Measurements from ENCODE around the gene GLT8D1. TPM values are rescaled to one million over a fixed set of nuclear protein-coding genes. Genes with fewer than 3 reads are reported as not detected.

GLT8D1 gene
- total and polyA plus RNA-seq, 2 donors: 46.3 to 129 TPM

GRCh38 chr3:52722491-52722890 lies 16.9 kb upstream of the GLT8D1 start:
- no peaks in the 10 kb centered on the region for H3K36me3 ChIP-seq (ENCODE audit: insufficient read depth)
- no peak overlapping the region for H3K27ac ChIP-seq (ENCODE audit: low read depth)
- H3K4me3 ChIP-seq (ENCODE audit: low read depth, low read length): no peak overlapping the region
- no peak for DNase-seq (ENCODE audit: extremely low spot score)
- 97% methylated on average over 7 of the region's 7 CpGs for WGBS
- no peaks in the 10 kb centered on the region for H3K4me1 ChIP-seq (ENCODE audit: insufficient read depth)

DNA sequence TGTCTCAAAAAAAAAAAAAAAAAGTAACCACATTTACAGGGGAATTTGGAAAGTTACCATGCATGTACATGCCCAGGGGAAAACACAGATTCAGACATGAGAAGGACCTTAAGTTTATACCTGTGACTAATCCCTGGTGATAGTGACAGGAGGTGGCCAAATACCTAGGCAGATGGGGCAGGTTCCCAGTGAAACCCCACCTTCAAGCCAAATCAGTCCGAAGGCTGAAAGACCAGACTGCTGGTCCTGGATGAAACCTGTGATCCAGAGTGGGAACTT lies 16.1 kb upstream of the GLT8D1 start:
- Histone ChIP-seq H3K4me3 (ENCODE audit: low read depth, low read length) (no peak overlapping the region), H3K27ac (ENCODE audit: low read depth) (no peak overlapping the region), H3K36me3 (ENCODE audit: insufficient read depth) (no peaks in the 10 kb centered on the region), H3K4me1 (ENCODE audit: insufficient read depth) (no peaks in the 10 kb centered on the region)
- 94% methylated on average over 1 of the region's 1 CpG for WGBS
- no peak for DNase-seq (ENCODE audit: extremely low spot score)

DNA sequence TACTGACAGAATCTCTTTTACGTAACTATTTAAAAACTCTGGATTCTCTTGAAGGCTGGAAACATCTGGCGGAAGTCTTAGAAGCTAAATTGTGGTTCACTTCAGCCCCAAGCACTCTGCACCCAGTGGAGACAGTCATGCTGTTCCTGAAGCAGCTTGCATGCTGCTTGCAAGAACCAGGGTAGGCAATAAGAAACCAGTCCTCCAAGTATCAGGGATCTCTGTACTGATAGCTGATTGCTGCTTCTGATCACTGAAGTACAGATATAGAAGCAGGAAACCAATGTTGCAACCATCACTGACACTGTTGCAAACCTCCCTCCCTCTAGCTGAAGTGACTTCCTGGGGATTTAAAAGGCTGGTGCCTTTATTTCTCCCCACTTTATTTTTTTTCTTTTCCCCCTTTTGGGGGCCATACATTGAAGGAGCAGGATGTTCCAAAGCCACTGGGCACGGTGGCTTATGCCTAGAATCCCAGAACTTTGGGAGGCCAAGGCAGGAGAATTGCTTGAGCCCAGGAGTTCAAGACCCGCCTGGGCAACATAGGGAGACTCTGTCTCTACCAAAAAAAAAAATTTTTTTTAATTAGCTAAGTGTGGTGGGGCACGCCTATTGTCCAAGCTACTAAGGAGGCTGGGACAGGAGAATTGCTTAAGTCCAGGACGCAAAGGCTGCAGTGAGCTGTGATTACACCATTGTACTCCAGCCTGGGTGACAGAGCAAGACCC lies 15.6 kb upstream of the GLT8D1 start:
- Histone ChIP-seq H3K4me1 (ENCODE audit: insufficient read depth) (no peaks in the 10 kb centered on the region), H3K4me3 (ENCODE audit: low read depth, low read length) (no peak overlapping the region), H3K27ac (ENCODE audit: low read depth) (no peak overlapping the region), H3K36me3 (ENCODE audit: insufficient read depth) (no peaks in the 10 kb centered on the region)
- 87% methylated on average over 6 of the region's 6 CpGs for WGBS
- DNase-seq (ENCODE audit: extremely low spot score): no peak

DNA sequence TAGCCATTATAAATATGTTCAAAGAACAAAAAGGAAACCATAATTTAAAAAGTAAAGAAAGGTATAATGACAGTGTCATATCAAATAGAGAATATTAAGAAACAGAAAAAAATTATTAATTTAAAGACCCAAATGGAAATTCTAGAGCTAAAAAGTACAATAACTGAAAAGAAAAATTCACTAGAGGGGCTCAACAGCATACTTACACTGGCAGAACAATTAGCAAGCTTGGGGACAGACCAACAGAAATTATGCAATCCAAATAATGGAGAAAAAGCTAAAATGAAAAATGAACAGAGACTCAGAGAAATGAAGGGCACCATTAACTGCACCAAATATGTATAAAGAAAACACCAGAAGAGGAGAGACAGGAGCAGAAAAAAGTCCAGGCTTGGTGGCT lies 14.0 kb upstream of the GLT8D1 start:
- Histone ChIP-seq H3K4me3 (ENCODE audit: low read depth, low read length) (no peak overlapping the region), H3K27ac (ENCODE audit: low read depth) (no peak overlapping the region), H3K4me1 (ENCODE audit: insufficient read depth) (no peaks in the 10 kb centered on the region), H3K36me3 (ENCODE audit: insufficient read depth) (no peaks in the 10 kb centered on the region)
- no peak for DNase-seq (ENCODE audit: extremely low spot score)

GRCh38 chr3:52715714-52716305 lies 10.2 kb upstream of the GLT8D1 start:
- 90% methylated on average over 11 of the region's 11 CpGs for WGBS

DNA sequence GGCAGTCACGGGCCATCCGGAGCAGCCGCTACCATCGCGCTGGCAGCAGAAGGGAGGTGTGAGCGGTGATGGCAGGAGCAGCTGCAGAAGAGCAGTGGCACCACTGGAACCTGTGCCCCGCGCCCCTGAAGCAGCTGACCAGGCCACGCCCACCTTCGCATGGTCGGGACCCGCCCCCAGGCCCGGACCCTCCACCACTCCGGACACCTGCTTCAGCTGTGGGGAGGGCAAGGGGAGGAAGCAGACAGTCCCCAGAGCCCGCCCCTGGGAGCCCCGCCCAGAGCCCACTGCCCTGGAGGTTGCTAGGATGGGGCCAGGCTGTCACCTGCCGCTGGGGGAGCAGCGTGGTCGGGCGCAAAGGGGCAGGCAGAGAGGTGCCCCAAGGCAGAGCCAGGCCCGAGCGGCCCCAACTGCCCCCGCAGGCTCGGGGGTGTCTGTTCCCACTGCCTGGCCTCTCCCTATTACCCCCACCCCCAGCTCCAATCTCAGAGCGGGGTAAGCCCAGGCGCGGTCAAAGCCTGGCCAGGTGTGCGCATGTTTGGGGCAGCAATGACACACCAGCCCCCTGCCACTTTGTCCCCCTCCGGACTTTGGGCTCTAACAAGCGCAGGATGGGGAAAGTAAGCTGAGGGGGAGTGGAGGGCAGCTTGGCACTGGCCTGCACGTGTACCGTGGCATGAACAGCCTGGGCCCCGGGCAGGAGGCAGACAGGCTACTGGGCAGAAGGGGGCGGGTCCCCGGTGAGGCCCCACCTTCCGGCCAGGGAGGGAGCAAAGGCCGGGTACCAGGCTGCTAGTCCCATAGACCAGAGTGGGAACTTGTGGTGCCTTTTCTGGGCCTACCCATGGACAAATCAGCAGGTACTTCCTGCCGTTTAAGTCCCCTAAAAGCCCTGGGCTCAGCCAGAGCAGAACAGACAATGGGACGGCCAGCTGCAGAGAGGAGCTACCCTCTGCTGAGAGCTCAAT lies 9.0 kb upstream of the GLT8D1 start:
- no peaks in the 10 kb centered on the region for H3K4me1 ChIP-seq (ENCODE audit: insufficient read depth)
- 40% methylated on average over 39 of the region's 39 CpGs for WGBS
- no peak for DNase-seq (ENCODE audit: extremely low spot score)
- H3K4me3 ChIP-seq (ENCODE audit: low read depth, low read length): no peak overlapping the region
- H3K36me3 ChIP-seq (ENCODE audit: insufficient read depth): no peaks in the 10 kb centered on the region
- no peak overlapping the region for H3K27ac ChIP-seq (ENCODE audit: low read depth)

More at GRCh38 chr3:52715714-52716305, 10.2 kb upstream of the GLT8D1 start:
- no peak for DNase-seq (ENCODE audit: extremely low spot score)
- Histone ChIP-seq H3K4me3 (ENCODE audit: low read depth, low read length) (no peak overlapping the region), H3K27ac (ENCODE audit: low read depth) (no peak overlapping the region), H3K36me3 (ENCODE audit: insufficient read depth) (no peaks in the 10 kb centered on the region), H3K4me1 (ENCODE audit: insufficient read depth) (no peaks in the 10 kb centered on the region)

DNA sequence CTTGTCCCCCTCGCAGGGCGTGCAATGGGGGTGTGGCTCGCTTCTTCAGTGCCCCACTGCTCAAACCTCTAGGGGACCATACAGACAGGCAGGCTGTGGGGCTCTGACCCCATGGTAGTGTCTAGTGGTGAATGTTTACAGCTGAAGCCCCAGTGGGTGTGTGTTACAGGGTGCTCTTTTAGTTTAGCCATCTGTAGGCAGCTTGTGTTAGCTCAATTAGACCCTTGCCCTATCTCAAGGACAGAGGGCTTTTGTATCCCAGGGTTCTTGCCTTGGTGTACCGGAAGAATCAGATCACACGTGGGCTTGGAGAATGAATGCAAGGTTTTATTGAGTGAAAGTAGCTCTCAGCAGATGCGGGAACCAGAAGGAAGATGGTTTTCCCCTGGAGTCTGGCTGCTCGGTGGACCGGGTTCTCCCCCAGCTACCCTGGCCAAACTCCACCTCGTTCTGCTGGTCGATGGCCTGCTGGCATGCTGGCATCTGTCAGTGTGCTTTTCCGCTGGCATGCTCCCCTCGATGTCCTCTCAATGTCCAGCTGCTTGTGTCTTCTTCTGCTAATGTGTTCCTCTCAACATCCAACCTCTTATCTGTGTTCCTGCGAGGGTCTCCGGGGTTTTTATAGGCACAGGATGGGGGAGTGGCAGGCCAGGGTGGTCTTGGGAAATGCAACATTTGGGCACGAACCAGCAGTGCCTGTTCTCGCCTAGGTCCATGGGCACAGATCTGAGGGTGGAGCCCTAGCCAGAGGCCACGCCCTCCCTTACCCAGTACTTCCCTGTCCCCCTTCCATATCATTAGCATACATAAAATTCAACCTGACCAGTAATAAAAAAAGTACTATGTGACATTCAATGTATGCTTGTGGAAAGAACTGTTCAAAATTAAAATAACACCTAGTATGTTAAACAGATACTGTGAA lies 7.0 kb upstream of the GLT8D1 start:
- Histone ChIP-seq H3K4me1 (ENCODE audit: insufficient read depth) (no peaks in the 10 kb centered on the region), H3K36me3 (ENCODE audit: insufficient read depth) (no peaks in the 10 kb centered on the region), H3K4me3 (ENCODE audit: low read depth, low read length) (no peak overlapping the region), H3K27ac (ENCODE audit: low read depth) (no peak overlapping the region)
- DNase-seq (ENCODE audit: extremely low spot score): no peak
- WGBS: 94% methylated on average over 17 of the region's 17 CpGs

- WGBS: 86% methylated on average over 2 of the region's 2 CpGs
- H3K4me3 ChIP-seq (ENCODE audit: low read depth, low read length): no peak overlapping the region
- no peaks in the 10 kb centered on the region for H3K36me3 ChIP-seq (ENCODE audit: insufficient read depth)
- no peak overlapping the region for H3K27ac ChIP-seq (ENCODE audit: low read depth)
- H3K4me1 ChIP-seq (ENCODE audit: insufficient read depth): no peaks in the 10 kb centered on the region
- DNase-seq (ENCODE audit: extremely low spot score): no peak
These were observed 4.9 kb upstream of the GLT8D1 start for GRCh38 chr3:52710512-52710911.

DNA sequence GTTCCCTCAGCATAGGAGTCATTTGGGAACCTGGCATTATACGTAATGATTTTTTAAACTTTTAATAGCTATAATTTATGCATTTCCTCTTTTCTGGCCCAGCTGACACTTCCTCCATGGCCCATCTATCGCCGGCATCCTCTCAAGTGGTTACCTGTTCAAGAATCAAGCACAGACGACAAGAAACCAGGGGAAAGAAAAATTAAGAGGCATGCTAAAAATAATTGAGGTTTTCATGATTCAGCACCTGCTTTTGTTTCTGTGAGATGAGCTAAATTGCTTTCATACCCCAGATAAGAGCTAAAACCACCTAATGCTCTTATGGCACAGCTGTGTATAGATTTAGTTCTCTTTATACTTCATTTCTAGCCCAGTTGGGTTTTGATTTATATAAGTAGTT lies 2.0 kb upstream of the GLT8D1 start:
- no peak overlapping the region for H3K27ac ChIP-seq (ENCODE audit: low read depth)
- no peaks in the 10 kb centered on the region for H3K4me1 ChIP-seq (ENCODE audit: insufficient read depth)
- H3K4me3 ChIP-seq (ENCODE audit: low read depth, low read length): no peak overlapping the region
- 76% methylated on average over 4 of the region's 4 CpGs for WGBS
- DNase-seq (ENCODE audit: extremely low spot score): no peak
- no peaks in the 10 kb centered on the region for H3K36me3 ChIP-seq (ENCODE audit: insufficient read depth)

DNA sequence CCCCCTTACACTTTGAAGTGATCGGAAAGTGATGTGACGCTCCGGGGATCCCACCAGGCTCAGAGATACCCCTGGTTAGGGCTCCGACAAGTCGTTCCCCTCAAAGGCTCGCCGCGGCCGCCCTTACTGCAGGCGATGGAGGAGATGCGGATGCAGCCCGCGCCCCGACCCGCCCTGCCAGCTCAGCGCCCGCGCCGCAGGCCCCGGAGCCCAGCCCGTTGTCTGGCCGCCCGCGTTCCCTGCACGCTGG lies 228 bp downstream of the GLT8D1 start:
- peak overlapping the region; percentile 90 for H3K4me3 ChIP-seq (ENCODE audit: low read depth, low read length)
- H3K4me1 ChIP-seq (ENCODE audit: insufficient read depth): no peaks in the 10 kb centered on the region
- no peaks in the 10 kb centered on the region for H3K36me3 ChIP-seq (ENCODE audit: insufficient read depth)
- no peak for DNase-seq (ENCODE audit: extremely low spot score)
- H3K27ac ChIP-seq (ENCODE audit: low read depth): peak overlapping the region; percentile 90
- WGBS: under 1% methylated on average over 25 of the region's 25 CpGs

DNA sequence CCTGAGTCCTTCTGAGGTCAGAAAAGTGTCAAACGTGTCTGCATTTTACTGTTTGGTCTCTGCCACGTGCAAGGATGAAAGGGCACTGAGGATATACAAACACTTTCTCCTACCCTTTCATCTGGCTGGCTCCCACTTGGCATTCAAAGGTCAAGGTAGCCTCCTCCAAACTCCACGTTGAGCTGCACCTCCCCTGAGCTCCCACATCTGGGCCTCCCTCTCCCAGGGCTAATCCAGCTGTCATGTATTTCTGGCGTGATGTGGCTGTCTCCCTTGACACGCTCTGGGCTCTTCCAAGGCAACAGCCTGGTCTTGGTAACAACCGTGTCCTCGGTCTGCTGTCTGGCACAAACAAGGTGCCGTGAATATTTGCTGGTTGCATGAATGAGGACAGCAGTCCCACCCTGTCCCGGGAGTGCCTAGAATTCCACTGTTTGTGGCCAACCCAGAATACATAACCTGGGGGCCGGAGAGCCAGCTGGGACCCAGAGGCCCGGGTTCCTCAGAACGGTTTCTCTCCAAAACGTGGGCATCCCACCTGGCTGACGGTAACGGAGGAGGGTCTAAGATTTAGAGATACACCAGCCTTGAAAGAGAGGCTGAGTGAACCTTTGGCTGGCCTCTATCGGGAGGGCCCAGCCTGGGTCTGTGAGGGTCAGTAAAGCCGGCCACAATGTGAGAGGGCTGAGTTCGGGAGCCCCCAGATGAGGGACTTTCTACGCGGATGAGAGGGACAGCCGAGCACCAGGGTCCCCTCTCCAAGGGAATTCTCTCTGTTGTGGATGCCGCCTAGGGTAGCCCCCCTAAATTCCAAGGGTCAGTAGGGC lies 767 bp downstream of the GLT8D1 start:
- peak overlapping the region; percentile 90 for H3K4me3 ChIP-seq (ENCODE audit: low read depth, low read length)
- WGBS: 2% methylated on average over 22 of the region's 22 CpGs
- H3K4me1 ChIP-seq (ENCODE audit: insufficient read depth): no peaks in the 10 kb centered on the region
- H3K36me3 ChIP-seq (ENCODE audit: insufficient read depth): no peaks in the 10 kb centered on the region
- peak overlapping the region; percentile 90 for H3K27ac ChIP-seq (ENCODE audit: low read depth)
- no peak for DNase-seq (ENCODE audit: extremely low spot score)

GRCh38 chr3:52703341-52703740 lies 2.2 kb downstream of the GLT8D1 start:
- DNase-seq (ENCODE audit: extremely low spot score): no peak
- H3K27ac ChIP-seq (ENCODE audit: low read depth): no peak overlapping the region

GRCh38 chr3:52697632-52697965 lies 8.0 kb downstream of the GLT8D1 start:
- DNase-seq (ENCODE audit: extremely low spot score): no peak
- H3K4me1 ChIP-seq (ENCODE audit: insufficient read depth): no peaks in the 10 kb centered on the region
- H3K4me3 ChIP-seq (ENCODE audit: low read depth, low read length): no peak overlapping the region
- H3K36me3 ChIP-seq (ENCODE audit: insufficient read depth): peaks cover 5% of the 10 kb centered on the region
- no peak overlapping the region for H3K27ac ChIP-seq (ENCODE audit: low read depth)
- WGBS: 93% methylated on average over 4 of the region's 4 CpGs

More at GRCh38 chr3:52703341-52703740, 2.2 kb downstream of the GLT8D1 start:
- Histone ChIP-seq H3K4me1 (ENCODE audit: insufficient read depth) (no peaks in the 10 kb centered on the region), H3K36me3 (ENCODE audit: insufficient read depth) (no peaks in the 10 kb centered on the region), H3K4me3 (ENCODE audit: low read depth, low read length) (no peak overlapping the region)
- WGBS: 85% methylated on average over 7 of the region's 7 CpGs

Measured in urinary bladder (tissue), 4 donors.